Activated T-cell treated with anti-CD3 and anti-CD28 coated beads for 4 hours (primary cell): ENCODE results near the gene OR4E1.
"Not testable (repeated sequence)": the region's sequence is repeated elsewhere in the genome, so short reads cannot be mapped to it uniquely, and the experiment has no call there.

Source experiments
- DNase-seq: peaks from one replicate; pipeline ENCODE4 v3.0.0-alpha.2; 2020

The OR4E1 gene

GRCh38 chr14:21652209-21652808, 21.3 kb downstream of the OR4E1 start:
- no peak for DNase-seq

- DNase-seq = no peak
Observed at GRCh38 chr14:21647380-21647779, 26.2 kb downstream of the OR4E1 start.

- DNase-seq = no peak
Observed at GRCh38 chr14:21643407-21643806, 30.2 kb downstream of the OR4E1 start.

GRCh38 chr14:21642683-21643082, 30.9 kb downstream of the OR4E1 start:
- no peak for DNase-seq

GRCh38 chr14:21634840-21635239, 38.8 kb downstream of the OR4E1 start, which contains the start of gene OR10G2:
Gene OR10G2, minus strand, starts transcription at chr14:21634940. Its CDS starts 98 bp downstream, at chr14:21634842.
- DNase-seq = no peak

- no peak for DNase-seq
Observed at GRCh38 chr14:21631084-21631483, 42.5 kb downstream of the OR4E1 start.

- not testable (repeated sequence) for DNase-seq
Observed at GRCh38 chr14:21630503-21630902, 43.1 kb downstream of the OR4E1 start.

- no peak for DNase-seq
Observed at GRCh38 chr14:21626491-21627230, 47.0 kb downstream of the OR4E1 start.
